Bronchus fibroblast of lung (primary cell): ENCODE results near the gene STAM. TPM values are rescaled to one million over a fixed set of nuclear protein-coding genes. Genes with fewer than 3 reads are reported as not detected.

Experiments
- total RNA-seq: library from RNA; depleted of rRNA; stranded (reverse); fragments of >200 nt; gene quantifications from 2 replicates; pipeline ENCODE4 v1.2.3, GENCODE V29; 2015

The STAM gene
- total RNA-seq, result 14.6 and 15.5 TPM in 2 replicates

GRCh38 chr10:17643755-17644484, at the start of gene STAM:
Gene STAM, plus strand, starts transcription at chr10:17644151. Its CDS starts 189 bp downstream, at chr10:17644340.

GRCh38 chr10:17617031-17617911, 26.7 kb upstream of the STAM start, which contains the start of gene HACD1:
Gene HACD1, minus strand, starts transcription at chr10:17617374. Its CDS starts 35 bp downstream, at chr10:17617339.

GRCh38 chr10:17751781-17752445, 108.0 kb downstream of the STAM start, which contains the start of gene TMEM236:
Gene TMEM236, plus strand, starts transcription at chr10:17752201. Its CDS starts 95 bp downstream, at chr10:17752296.

Other genes with a start within 250 kb of the STAM start
- 0.67 and 0.74 TPM in 2 replicates for gene ST8SIA6, start 189.6 kb upstream of the STAM start, total RNA-seq
- 16.6 and 26.4 TPM in 2 replicates for gene HACD1, start 26.8 kb upstream of the STAM start, total RNA-seq
- not detected in 2 replicates for gene TMEM236, start 108.0 kb downstream of the STAM start, total RNA-seq
- gene MRC1, start 165.2 kb downstream of the STAM start, total RNA-seq, result not detected in 2 replicates